ENCODE results near the gene PIM3.

Gene PIM3

DNA sequence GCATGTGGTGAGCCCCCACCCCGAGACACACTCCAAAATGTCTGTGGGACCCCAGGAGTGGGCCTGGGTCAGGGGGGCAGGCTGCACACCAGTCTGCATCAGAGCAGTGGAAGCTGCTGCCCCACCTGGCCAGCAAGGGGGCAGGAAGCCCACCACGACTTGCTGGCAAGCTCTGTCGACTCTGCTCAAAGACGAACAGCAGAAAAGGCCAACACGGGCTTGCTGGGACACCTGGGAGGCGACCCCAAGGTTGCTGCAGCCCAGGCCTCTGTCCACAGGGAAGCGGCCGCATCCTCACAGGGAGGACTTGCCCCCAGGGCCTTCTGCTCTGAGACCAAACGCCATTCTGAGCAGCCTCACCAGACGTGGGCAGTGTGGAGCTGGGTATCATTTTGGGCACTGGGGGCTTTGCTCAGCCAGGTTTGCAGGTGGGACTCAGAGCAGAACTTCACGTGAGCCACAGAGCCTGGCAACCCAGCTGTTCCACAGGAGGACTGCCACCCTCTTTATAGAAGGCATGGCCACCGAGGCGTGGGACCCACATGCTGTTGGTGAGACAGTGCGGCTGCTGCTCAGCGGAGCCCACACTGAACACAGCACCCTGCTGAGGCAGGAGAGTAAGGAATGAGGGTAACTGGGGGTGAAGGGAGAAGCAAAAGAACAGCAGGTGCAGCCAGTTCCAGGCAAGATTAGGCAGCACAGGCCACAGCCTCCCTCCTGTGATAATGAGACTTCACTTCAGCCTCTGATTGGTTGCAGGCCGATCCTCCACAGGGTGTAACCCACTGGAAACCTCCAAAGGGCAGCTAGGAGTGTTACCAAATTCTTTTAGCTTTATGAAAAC lies 41.0 kb downstream of the PIM3 start:
- DNase-seq (ENCODE audit: low spot score): no peak

GRCh38 chr22:50002791-50003190 lies 42.2 kb downstream of the PIM3 start:
- no peak for DNase-seq (ENCODE audit: low spot score)

DNA sequence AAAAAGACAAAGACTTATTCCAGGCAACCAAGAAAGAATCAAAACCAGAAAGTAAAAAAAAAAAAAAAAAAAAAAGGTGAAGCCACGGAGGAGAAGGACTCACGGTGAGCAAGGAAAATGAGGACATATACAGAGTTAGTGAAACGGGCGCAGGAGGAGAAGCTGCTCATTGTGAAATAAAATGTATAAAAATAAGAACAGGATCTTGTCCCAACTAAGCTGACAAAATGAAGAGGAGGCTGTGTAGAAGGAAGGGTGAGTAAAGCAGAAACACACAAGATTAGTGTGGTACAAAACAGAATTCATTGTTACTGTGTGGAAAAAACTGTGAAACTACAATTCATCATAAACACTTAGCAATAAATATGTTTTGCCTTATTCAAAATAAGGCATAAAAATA lies 44.3 kb downstream of the PIM3 start:
- DNase-seq (ENCODE audit: low spot score): no peak

- no peak for DNase-seq (ENCODE audit: low spot score)
Measured at GRCh38 chr22:50007057-50007511, 46.5 kb downstream of the PIM3 start.

GRCh38 chr22:50008151-50009040 lies 47.8 kb downstream of the PIM3 start:
- no peak for DNase-seq (ENCODE audit: low spot score)

- no peak for DNase-seq (ENCODE audit: low spot score)
Measured at GRCh38 chr22:50009251-50009650, 48.7 kb downstream of the PIM3 start.

GRCh38 chr22:50009765-50010675 lies 49.4 kb downstream of the PIM3 start:
- DNase-seq (ENCODE audit: low spot score): no peak

DNA sequence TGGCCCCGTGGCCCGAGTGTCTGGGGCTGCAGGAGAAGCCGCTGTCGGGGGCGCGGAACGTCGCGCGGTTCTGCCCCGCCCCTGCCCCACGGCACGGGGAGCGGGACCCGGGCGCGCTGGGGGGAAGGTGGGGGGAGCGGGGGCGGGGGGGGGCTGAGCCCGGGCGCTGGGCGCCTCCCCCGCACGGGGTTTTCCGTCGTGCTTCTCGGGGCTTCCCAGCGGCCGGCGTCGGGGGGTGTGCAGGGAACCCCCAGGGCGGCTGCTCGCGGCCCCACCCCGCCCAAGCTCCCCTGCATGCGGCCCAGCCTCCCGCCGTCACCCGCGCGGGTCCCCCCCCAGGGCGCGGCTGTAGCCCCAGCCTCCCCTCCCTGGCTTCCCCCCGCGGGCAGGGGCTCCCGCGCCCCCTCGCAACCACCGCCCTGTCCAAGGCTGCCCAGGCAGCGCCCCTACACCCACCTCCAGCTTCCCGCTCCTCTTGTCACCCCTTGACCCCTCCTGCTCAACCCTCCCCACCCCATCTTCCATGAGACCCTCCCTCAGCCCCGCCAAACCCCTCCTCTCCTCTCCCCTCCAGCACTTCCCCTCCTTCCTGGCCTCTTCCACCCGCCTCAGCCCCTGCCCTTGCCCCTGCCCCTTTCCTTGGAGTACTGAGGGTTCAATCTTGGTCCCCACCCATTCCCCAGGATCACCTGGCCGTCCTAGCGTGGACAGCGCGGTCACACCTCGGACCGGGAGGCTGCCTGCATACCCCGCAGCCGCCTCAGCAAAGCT lies 50.3 kb downstream of the PIM3 start:
- no peak for DNase-seq (ENCODE audit: low spot score)

DNA sequence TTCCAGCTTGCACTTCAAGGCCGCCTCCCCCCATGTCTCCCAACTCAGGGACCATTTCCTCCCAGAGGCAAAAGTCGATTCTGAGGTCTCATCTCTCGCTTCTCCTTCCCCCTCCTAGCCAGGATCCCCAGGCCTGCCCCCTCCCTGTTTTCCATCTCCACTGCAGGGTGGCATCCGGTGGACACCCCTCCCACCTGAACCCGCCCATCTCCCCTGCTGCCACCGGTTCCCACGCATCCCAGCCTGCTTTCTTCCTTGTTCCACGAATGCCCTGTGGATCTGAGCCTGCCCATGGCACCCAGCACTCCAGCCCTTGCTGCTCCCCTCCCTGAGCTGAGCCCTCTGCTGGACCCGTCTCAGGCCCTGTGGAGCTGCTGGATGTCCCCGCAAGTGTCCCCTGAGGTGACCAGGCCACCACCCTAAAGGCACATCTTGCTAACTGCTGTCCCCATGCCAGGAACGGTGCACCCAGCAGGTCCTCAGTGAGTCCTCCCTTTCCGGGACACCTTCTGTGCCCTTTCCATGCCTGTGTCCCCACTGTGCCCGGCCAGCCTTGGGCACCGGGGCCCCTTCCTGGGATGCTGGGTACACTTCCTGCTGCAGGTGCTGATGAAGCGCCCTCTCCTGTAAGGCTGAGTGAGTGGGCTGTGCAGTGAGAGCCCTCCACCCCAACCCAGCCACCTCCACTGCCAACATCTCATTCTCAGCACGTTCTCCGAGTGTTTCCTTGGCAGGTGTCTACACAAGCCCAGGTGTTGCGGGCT lies 51.1 kb downstream of the PIM3 start:
- DNase-seq (ENCODE audit: low spot score): no peak

- DNase-seq (ENCODE audit: low spot score): no peak
Measured at GRCh38 chr22:50012211-50013181, 51.9 kb downstream of the PIM3 start, which contains the start of gene IL17REL. Gene IL17REL (minus strand): TSS chr22:50012765. CDS start chr22:50012646, 119 bp downstream.

Measured in kidney capillary endothelial cell (primary cell).